Activated naive CD8-positive, alpha-beta T cell (primary cell): Measurements from ENCODE around the gene GABRA4.
A peak's percentile ranks its signal among the peaks of the same experiment; 100 is the strongest.

Experiments
- H3K27ac Mint-ChIP-seq: one replicate; pipeline ENCODE4 v1.8.0; 2021; ENCODE audit warnings: mixed read lengths
- H3K27me3 Mint-ChIP-seq: one replicate; pipeline ENCODE4 v1.8.0; 2021; ENCODE audit warnings: mixed read lengths
- H3K36me3 Mint-ChIP-seq: one replicate; pipeline ENCODE4 v1.8.0; 2021; ENCODE audit warnings: mixed read lengths
- H3K4me1 Mint-ChIP-seq: one replicate; pipeline ENCODE4 v1.8.0; 2021; ENCODE audit warnings: low read depth, mixed read lengths
- H3K4me3 Mint-ChIP-seq: one replicate; pipeline ENCODE4 v1.8.0; 2021; ENCODE audit warnings: mild to moderate bottlenecking, mixed read lengths
- H3K9me3 Mint-ChIP-seq: one replicate; pipeline ENCODE4 v1.8.0; 2021; ENCODE audit warnings: low read depth, mixed read lengths

GABRA4 gene

GRCh38 chr4:46999566-46999965 is 6.2 kb upstream of the GABRA4 start:
- peaks cover 3% of the 10 kb centered on the region for H3K4me1 Mint-ChIP-seq
- no peak overlapping the region for H3K4me3 Mint-ChIP-seq
- no peaks in the 10 kb centered on the region for H3K9me3 Mint-ChIP-seq
- no peaks in the 10 kb centered on the region for H3K36me3 Mint-ChIP-seq
- no peak overlapping the region for H3K27ac Mint-ChIP-seq
- peaks cover 10% of the 10 kb centered on the region for H3K27me3 Mint-ChIP-seq

GRCh38 chr4:46994007-46994405 is 625 bp upstream of the GABRA4 start:
- Mint-ChIP-seq H3K27ac (no peak overlapping the region), H3K9me3 (no peaks in the 10 kb centered on the region), H3K36me3 (no peaks in the 10 kb centered on the region), H3K4me3 (peak overlapping the region; percentile 23), H3K27me3 (peaks cover 29% of the 10 kb centered on the region), H3K4me1 (peaks cover 18% of the 10 kb centered on the region)

GRCh38 chr4:46992338-46992737 is 1.0 kb downstream of the GABRA4 start:
- no peaks in the 10 kb centered on the region for H3K36me3 Mint-ChIP-seq
- no peak overlapping the region for H3K4me3 Mint-ChIP-seq
- H3K9me3 Mint-ChIP-seq: no peaks in the 10 kb centered on the region
- no peak overlapping the region for H3K27ac Mint-ChIP-seq
- peaks cover 18% of the 10 kb centered on the region for H3K4me1 Mint-ChIP-seq
- peaks cover 26% of the 10 kb centered on the region for H3K27me3 Mint-ChIP-seq

- no peaks in the 10 kb centered on the region for H3K9me3 Mint-ChIP-seq
- H3K27me3 Mint-ChIP-seq: peaks cover 9% of the 10 kb centered on the region
- no peak overlapping the region for H3K4me3 Mint-ChIP-seq
- peaks cover under 1% of the 10 kb centered on the region for H3K4me1 Mint-ChIP-seq
- H3K36me3 Mint-ChIP-seq: no peaks in the 10 kb centered on the region
- no peak overlapping the region for H3K27ac Mint-ChIP-seq
Measured at GRCh38 chr4:46986922-46987638, 6.3 kb downstream of the GABRA4 start.

- H3K4me1 Mint-ChIP-seq: no peaks in the 10 kb centered on the region
- no peak overlapping the region for H3K27ac Mint-ChIP-seq
- no peaks in the 10 kb centered on the region for H3K9me3 Mint-ChIP-seq
- H3K4me3 Mint-ChIP-seq: no peak overlapping the region
- peaks cover 3% of the 10 kb centered on the region for H3K27me3 Mint-ChIP-seq
- no peaks in the 10 kb centered on the region for H3K36me3 Mint-ChIP-seq
Measured at GRCh38 chr4:46984781-46985180, 8.6 kb downstream of the GABRA4 start.

GRCh38 chr4:46980851-46981250 is 12.5 kb downstream of the GABRA4 start:
- no peaks in the 10 kb centered on the region for H3K9me3 Mint-ChIP-seq
- peaks cover 1% of the 10 kb centered on the region for H3K27me3 Mint-ChIP-seq
- H3K4me1 Mint-ChIP-seq: no peaks in the 10 kb centered on the region
- no peaks in the 10 kb centered on the region for H3K36me3 Mint-ChIP-seq
- H3K4me3 Mint-ChIP-seq: no peak overlapping the region
- H3K27ac Mint-ChIP-seq: no peak overlapping the region

- H3K9me3 Mint-ChIP-seq: no peaks in the 10 kb centered on the region
Measured at GRCh38 chr4:46979726-46980125, 13.7 kb downstream of the GABRA4 start.

GRCh38 chr4:46979283-46979682 is 14.1 kb downstream of the GABRA4 start:
- no peaks in the 10 kb centered on the region for H3K4me1 Mint-ChIP-seq
- H3K9me3 Mint-ChIP-seq: no peaks in the 10 kb centered on the region
- no peak overlapping the region for H3K27ac Mint-ChIP-seq
- no peak overlapping the region for H3K4me3 Mint-ChIP-seq
- peaks cover 1% of the 10 kb centered on the region for H3K27me3 Mint-ChIP-seq
- H3K36me3 Mint-ChIP-seq: no peaks in the 10 kb centered on the region

More at GRCh38 chr4:46979726-46980125, 13.7 kb downstream of the GABRA4 start:
- H3K4me3 Mint-ChIP-seq: no peak overlapping the region
- no peaks in the 10 kb centered on the region for H3K36me3 Mint-ChIP-seq
- H3K4me1 Mint-ChIP-seq: no peaks in the 10 kb centered on the region
- no peak overlapping the region for H3K27ac Mint-ChIP-seq
- peaks cover 1% of the 10 kb centered on the region for H3K27me3 Mint-ChIP-seq

GRCh38 chr4:46977245-46977644 is 16.1 kb downstream of the GABRA4 start:
- H3K27me3 Mint-ChIP-seq: peaks cover 1% of the 10 kb centered on the region

GRCh38 chr4:46975812-46976553 is 17.4 kb downstream of the GABRA4 start:
- no peak overlapping the region for H3K4me3 Mint-ChIP-seq
- no peaks in the 10 kb centered on the region for H3K4me1 Mint-ChIP-seq
- no peaks in the 10 kb centered on the region for H3K27me3 Mint-ChIP-seq
- H3K9me3 Mint-ChIP-seq: no peaks in the 10 kb centered on the region
- no peaks in the 10 kb centered on the region for H3K36me3 Mint-ChIP-seq
- H3K27ac Mint-ChIP-seq: no peak overlapping the region

More at GRCh38 chr4:46977245-46977644, 16.1 kb downstream of the GABRA4 start:
- Mint-ChIP-seq H3K9me3 (no peaks in the 10 kb centered on the region), H3K36me3 (no peaks in the 10 kb centered on the region), H3K27ac (no peak overlapping the region), H3K4me3 (no peak overlapping the region), H3K4me1 (no peaks in the 10 kb centered on the region)

GRCh38 chr4:46974891-46975543 is 18.4 kb downstream of the GABRA4 start:
- no peak overlapping the region for H3K27ac Mint-ChIP-seq
- H3K27me3 Mint-ChIP-seq: no peaks in the 10 kb centered on the region
- no peak overlapping the region for H3K4me3 Mint-ChIP-seq
- H3K9me3 Mint-ChIP-seq: no peaks in the 10 kb centered on the region
- H3K36me3 Mint-ChIP-seq: no peaks in the 10 kb centered on the region
- no peaks in the 10 kb centered on the region for H3K4me1 Mint-ChIP-seq

GRCh38 chr4:46968847-46969246 is 24.5 kb downstream of the GABRA4 start:
- Mint-ChIP-seq H3K36me3 (no peaks in the 10 kb centered on the region), H3K4me1 (no peaks in the 10 kb centered on the region), H3K27ac (no peak overlapping the region), H3K9me3 (no peaks in the 10 kb centered on the region), H3K27me3 (no peaks in the 10 kb centered on the region), H3K4me3 (no peak overlapping the region)

- Mint-ChIP-seq H3K36me3 (no peaks in the 10 kb centered on the region), H3K4me3 (no peak overlapping the region), H3K27me3 (no peaks in the 10 kb centered on the region), H3K4me1 (no peaks in the 10 kb centered on the region), H3K27ac (no peak overlapping the region), H3K9me3 (no peaks in the 10 kb centered on the region)
Measured at GRCh38 chr4:46967631-46968030, 25.8 kb downstream of the GABRA4 start.

GRCh38 chr4:46958742-46959488 is 34.5 kb downstream of the GABRA4 start:
- H3K27ac Mint-ChIP-seq: no peak overlapping the region
- no peaks in the 10 kb centered on the region for H3K4me1 Mint-ChIP-seq
- no peak overlapping the region for H3K4me3 Mint-ChIP-seq
- H3K27me3 Mint-ChIP-seq: peaks cover 3% of the 10 kb centered on the region
- no peaks in the 10 kb centered on the region for H3K36me3 Mint-ChIP-seq
- H3K9me3 Mint-ChIP-seq: no peaks in the 10 kb centered on the region

GRCh38 chr4:46956451-46956850 is 36.9 kb downstream of the GABRA4 start:
- Mint-ChIP-seq H3K4me1 (no peaks in the 10 kb centered on the region), H3K27ac (no peak overlapping the region), H3K9me3 (no peaks in the 10 kb centered on the region), H3K4me3 (no peak overlapping the region), H3K27me3 (peaks cover 2% of the 10 kb centered on the region), H3K36me3 (no peaks in the 10 kb centered on the region)
